ENCODE measurements around the gene DDX27. TPM values are rescaled to one million over a fixed set of nuclear protein-coding genes. Genes with fewer than 3 reads are reported as not detected.
A peak's percentile ranks its signal among the peaks of the same experiment; 100 is the strongest.

The DDX27 gene
- total RNA-seq, 1 experiment from 2014 or later: 54.8 TPM

DNA sequence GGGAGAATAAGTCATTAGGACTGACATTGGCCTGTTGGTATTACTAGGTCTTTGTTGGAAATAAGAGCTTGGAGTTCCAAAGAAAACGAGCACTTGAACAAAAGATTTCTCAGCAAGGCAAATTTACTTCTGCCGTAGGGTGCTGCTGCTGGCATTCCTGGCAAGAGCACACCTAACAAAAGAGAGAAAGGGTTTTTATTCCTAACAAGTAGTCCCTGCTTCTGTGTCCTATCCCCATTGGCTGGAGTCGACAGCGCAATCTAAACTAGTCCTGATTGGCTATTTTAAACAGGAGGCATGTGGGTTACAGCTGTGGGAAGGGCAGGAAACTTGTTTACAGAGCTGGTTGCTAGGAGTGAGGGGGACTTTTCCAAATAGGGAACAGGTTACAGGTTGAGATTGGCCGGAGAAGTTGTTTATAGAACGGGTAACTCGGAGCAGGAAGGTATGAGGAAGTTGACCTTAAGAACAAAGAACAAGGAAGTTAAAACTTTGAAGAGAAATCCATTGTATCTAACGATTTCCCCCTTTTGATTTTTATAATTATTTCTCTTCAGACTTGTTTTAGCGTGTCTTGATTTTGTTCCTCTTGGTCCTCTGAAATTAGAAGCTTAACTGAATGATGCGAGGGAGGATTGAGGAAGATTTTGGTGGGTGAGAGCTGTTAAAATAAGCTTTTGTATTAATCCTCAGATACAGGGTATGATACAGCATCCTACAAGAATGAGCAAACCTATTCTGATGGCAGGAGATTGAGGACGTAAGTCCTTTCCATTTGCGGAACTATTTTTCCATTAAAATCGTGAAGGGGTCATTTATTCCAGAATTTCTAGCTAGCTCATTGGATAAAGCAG, 62.1 kb downstream of the DDX27 start (continued):
- TF ChIP-seq, protein P1, sequence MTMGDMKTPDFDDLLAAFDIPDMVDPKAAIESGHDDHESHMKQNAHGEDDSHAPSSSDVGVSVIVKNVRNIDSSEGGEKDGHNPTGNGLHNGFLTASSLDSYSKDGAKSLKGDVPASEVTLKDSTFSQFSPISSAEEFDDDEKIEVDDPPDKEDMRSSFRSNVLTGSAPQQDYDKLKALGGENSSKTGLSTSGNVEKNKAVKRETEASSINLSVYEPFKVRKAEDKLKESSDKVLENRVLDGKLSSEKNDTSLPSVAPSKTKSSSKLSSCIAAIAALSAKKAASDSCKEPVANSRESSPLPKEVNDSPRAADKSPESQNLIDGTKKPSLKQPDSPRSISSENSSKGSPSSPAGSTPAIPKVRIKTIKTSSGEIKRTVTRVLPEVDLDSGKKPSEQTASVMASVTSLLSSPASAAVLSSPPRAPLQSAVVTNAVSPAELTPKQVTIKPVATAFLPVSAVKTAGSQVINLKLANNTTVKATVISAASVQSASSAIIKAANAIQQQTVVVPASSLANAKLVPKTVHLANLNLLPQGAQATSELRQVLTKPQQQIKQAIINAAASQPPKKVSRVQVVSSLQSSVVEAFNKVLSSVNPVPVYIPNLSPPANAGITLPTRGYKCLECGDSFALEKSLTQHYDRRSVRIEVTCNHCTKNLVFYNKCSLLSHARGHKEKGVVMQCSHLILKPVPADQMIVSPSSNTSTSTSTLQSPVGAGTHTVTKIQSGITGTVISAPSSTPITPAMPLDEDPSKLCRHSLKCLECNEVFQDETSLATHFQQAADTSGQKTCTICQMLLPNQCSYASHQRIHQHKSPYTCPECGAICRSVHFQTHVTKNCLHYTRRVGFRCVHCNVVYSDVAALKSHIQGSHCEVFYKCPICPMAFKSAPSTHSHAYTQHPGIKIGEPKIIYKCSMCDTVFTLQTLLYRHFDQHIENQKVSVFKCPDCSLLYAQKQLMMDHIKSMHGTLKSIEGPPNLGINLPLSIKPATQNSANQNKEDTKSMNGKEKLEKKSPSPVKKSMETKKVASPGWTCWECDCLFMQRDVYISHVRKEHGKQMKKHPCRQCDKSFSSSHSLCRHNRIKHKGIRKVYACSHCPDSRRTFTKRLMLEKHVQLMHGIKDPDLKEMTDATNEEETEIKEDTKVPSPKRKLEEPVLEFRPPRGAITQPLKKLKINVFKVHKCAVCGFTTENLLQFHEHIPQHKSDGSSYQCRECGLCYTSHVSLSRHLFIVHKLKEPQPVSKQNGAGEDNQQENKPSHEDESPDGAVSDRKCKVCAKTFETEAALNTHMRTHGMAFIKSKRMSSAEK (CRISPR knock-in tag; IDR thresholded peaks at IDR 0.05; ENCODE audit: borderline replicate concordance): peak; percentile 81; the same call in 1 of the 2 replicates
- TF ChIP-seq ZNF138 (CRISPR knock-in tag; conservative IDR thresholded peaks at IDR 0.05) (no peak), TEAD1 (CRISPR knock-in tag; IDR thresholded peaks at IDR 0.05) (0 out of 2 replicates have a peak, but pooled peaks have one; percentile 13), NR2C2 (CRISPR knock-in tag; IDR thresholded peaks at IDR 0.05) (no peak), CREM (CRISPR knock-in tag; IDR thresholded peaks at IDR 0.05) (no peak), NFE2L1 (CRISPR knock-in tag; IDR thresholded peaks at IDR 0.05) (no peak), EMX1 (CRISPR knock-in tag; IDR thresholded peaks at IDR 0.05) (peak; percentile 80), FOXK1 (CRISPR knock-in tag; IDR thresholded peaks at IDR 0.05) (0 out of 2 replicates have a peak, but pooled peaks have one; percentile 34), GABPB1 (CRISPR knock-in tag; IDR thresholded peaks at IDR 0.05) (no peak), SP1 (CRISPR knock-in tag; conservative IDR thresholded peaks at IDR 0.05) (no peak)
- TF ChIP-seq, protein P2, sequence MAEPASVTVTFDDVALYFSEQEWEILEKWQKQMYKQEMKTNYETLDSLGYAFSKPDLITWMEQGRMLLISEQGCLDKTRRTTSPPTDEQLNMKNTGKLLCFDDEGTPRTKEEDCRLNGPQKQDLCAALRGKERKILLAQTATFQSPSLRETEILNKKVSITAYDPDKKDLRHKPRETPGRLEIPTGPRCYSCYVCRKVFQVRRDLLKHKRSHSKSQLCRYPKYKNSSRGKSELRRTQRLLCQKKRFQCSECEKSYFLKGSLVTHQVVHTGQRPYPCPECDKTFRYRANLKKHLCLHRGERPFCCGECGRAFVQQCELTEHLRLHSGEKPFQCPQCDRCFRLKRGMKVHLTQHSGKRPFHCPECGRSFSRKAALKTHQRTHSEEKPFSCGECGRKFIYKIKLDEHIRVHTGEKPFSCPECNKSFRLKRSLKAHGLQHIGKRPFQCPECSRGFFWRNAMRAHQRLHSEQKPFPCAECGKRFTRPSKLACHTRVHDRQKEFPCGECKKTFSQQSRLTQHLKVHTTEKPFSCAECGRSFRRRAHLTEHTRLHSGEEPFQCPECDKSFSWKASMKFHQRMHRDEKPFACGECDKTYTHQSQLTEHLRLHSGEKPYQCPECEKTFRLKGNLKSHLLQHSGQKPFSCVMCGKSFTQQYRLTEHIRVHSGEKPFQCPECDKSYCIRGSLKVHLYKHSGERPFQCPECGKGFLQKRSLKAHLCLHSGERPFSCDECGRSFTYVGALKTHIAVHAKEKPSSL (CRISPR knock-in tag; conservative IDR thresholded peaks at IDR 0.05): peak; percentile 58
- TF ChIP-seq, protein P3, sequence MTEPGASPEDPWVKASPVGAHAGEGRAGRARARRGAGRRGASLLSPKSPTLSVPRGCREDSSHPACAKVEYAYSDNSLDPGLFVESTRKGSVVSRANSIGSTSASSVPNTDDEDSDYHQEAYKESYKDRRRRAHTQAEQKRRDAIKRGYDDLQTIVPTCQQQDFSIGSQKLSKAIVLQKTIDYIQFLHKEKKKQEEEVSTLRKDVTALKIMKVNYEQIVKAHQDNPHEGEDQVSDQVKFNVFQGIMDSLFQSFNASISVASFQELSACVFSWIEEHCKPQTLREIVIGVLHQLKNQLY (CRISPR knock-in tag; IDR thresholded peaks at IDR 0.05): no peak
- TF ChIP-seq, protein P4, sequence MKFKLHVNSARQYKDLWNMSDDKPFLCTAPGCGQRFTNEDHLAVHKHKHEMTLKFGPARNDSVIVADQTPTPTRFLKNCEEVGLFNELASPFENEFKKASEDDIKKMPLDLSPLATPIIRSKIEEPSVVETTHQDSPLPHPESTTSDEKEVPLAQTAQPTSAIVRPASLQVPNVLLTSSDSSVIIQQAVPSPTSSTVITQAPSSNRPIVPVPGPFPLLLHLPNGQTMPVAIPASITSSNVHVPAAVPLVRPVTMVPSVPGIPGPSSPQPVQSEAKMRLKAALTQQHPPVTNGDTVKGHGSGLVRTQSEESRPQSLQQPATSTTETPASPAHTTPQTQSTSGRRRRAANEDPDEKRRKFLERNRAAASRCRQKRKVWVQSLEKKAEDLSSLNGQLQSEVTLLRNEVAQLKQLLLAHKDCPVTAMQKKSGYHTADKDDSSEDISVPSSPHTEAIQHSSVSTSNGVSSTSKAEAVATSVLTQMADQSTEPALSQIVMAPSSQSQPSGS (CRISPR knock-in tag; IDR thresholded peaks at IDR 0.05; ENCODE audit: borderline replicate concordance, low read depth): no peak

DNA sequence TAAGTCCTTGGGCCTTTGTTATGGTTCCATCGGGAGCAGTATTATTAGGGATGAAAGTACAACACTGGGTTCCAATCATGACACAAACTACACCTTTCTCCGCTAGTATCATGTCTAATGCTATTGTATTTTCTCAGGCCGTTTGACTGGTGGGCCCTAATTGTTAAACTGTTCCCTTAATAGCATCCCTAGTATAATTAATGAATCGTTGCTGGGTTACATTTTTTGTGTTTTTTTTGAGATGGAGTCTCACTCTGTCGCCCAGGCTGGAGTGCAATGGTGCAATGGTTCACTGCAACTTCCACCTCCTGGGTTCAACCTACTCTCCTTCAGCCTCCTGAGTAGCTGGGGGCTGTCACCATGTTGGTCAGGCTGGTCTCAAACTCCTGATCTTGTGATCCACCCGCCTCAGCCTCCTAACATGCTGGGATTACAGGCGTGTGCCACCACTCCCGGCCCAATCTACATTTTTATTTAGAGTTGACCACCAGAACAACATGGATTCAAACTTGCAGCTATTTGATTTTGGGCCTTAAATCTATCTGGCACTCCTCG, 62.8 kb downstream of the DDX27 start:
- Mint-ChIP-seq H3K4me1 (peaks cover 70% of the 10 kb centered on the region), H3K27ac (peak overlapping the region; percentile 95)
- POLR2A ChIA-PET: interaction anchor here (0.6 to 1.3 kb wide), 4 partner anchors 9 to 290 kb away, joined by 3 to 5 read pairs (median 3); no protein-coding TSS in a partner anchor
- TF ChIP-seq, protein P5, sequence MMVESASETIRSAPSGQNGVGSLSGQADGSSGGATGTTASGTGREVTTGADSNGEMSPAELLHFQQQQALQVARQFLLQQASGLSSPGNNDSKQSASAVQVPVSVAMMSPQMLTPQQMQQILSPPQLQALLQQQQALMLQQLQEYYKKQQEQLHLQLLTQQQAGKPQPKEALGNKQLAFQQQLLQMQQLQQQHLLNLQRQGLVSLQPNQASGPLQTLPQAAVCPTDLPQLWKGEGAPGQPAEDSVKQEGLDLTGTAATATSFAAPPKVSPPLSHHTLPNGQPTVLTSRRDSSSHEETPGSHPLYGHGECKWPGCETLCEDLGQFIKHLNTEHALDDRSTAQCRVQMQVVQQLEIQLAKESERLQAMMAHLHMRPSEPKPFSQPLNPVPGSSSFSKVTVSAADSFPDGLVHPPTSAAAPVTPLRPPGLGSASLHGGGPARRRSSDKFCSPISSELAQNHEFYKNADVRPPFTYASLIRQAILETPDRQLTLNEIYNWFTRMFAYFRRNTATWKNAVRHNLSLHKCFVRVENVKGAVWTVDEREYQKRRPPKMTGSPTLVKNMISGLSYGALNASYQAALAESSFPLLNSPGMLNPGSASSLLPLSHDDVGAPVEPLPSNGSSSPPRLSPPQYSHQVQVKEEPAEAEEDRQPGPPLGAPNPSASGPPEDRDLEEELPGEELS (CRISPR knock-in tag; IDR thresholded peaks at IDR 0.05): no peak
- TF ChIP-seq, protein P6, sequence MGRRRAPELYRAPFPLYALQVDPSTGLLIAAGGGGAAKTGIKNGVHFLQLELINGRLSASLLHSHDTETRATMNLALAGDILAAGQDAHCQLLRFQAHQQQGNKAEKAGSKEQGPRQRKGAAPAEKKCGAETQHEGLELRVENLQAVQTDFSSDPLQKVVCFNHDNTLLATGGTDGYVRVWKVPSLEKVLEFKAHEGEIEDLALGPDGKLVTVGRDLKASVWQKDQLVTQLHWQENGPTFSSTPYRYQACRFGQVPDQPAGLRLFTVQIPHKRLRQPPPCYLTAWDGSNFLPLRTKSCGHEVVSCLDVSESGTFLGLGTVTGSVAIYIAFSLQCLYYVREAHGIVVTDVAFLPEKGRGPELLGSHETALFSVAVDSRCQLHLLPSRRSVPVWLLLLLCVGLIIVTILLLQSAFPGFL (CRISPR knock-in tag; IDR thresholded peaks at IDR 0.05; ENCODE audit: borderline replicate concordance): no peak
- TF ChIP-seq MXD4 (CRISPR knock-in tag; IDR thresholded peaks at IDR 0.05; ENCODE audit: borderline replicate concordance): no peak
- TF ChIP-seq, protein P7, sequence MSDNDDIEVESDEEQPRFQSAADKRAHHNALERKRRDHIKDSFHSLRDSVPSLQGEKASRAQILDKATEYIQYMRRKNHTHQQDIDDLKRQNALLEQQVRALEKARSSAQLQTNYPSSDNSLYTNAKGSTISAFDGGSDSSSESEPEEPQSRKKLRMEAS (CRISPR knock-in tag; IDR thresholded peaks at IDR 0.05): no peak
- TF ChIP-seq KAT7 (CRISPR knock-in tag; IDR thresholded peaks at IDR 0.05; ENCODE audit: borderline replicate concordance): no peak
- TF ChIP-seq, protein P8, sequence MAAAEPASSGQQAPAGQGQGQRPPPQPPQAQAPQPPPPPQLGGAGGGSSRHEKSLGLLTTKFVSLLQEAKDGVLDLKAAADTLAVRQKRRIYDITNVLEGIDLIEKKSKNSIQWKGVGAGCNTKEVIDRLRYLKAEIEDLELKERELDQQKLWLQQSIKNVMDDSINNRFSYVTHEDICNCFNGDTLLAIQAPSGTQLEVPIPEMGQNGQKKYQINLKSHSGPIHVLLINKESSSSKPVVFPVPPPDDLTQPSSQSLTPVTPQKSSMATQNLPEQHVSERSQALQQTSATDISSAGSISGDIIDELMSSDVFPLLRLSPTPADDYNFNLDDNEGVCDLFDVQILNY (CRISPR knock-in tag; IDR thresholded peaks at IDR 0.05): no peak
- TF ChIP-seq CREB1 (CRISPR knock-in tag; IDR thresholded peaks at IDR 0.05): no peak
- TF ChIP-seq NR1H2 (CRISPR knock-in tag; IDR thresholded peaks at IDR 0.05): no peak

More for the DNA sequence above, 62.8 kb downstream of the DDX27 start:
- Mint-ChIP-seq H3K9me3 (peaks cover 3% of the 10 kb centered on the region; the same call in 1 of the 2 replicates), H3K36me3 (peaks cover 87% of the 10 kb centered on the region), H3K4me3 (peak overlapping the region; percentile 100), H3K27me3 (ENCODE audit: low read depth) (no peaks in the 10 kb centered on the region; the same call in 1 of the 2 replicates)
- DNase-seq (ENCODE audit: low spot score) (no peak), ATAC-seq (no peak)
- CTCF ChIA-PET: interaction anchor here (0.8 to 3.7 kb wide), 3 partner anchors 9 to 65 kb away, joined by 3 to 15 read pairs (median 3); no protein-coding TSS in a partner anchor
